Measurements from ENCODE around the gene GLI1.

DNA sequence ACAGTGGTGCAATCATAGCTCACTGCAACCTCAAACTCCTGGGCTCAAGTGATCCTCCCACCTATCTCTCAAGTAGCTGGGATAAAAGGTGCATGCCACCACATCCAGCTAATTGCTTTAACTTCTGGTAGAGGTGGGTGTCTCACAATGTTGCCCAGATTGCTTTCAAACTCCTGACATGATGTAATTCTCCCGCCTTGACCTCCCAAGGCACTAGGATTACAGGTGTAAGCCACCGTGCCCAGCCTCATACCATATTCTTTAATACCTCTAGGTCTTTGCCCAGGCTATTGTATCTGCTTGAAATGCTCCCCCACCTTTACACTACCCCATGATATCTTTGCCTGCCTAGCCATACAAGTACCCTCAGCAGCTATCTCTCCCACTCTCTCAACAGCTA lies 40.1 kb upstream of the GLI1 start:
- no peak for TF ChIP-seq POLR2AphosphoS5 (IDR thresholded peaks at IDR 0.05; ENCODE audit: low read depth)
- TF ChIP-seq, protein P1, sequence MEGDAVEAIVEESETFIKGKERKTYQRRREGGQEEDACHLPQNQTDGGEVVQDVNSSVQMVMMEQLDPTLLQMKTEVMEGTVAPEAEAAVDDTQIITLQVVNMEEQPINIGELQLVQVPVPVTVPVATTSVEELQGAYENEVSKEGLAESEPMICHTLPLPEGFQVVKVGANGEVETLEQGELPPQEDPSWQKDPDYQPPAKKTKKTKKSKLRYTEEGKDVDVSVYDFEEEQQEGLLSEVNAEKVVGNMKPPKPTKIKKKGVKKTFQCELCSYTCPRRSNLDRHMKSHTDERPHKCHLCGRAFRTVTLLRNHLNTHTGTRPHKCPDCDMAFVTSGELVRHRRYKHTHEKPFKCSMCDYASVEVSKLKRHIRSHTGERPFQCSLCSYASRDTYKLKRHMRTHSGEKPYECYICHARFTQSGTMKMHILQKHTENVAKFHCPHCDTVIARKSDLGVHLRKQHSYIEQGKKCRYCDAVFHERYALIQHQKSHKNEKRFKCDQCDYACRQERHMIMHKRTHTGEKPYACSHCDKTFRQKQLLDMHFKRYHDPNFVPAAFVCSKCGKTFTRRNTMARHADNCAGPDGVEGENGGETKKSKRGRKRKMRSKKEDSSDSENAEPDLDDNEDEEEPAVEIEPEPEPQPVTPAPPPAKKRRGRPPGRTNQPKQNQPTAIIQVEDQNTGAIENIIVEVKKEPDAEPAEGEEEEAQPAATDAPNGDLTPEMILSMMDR (IDR thresholded peaks at IDR 0.05; ENCODE audit: insufficient read depth, low read length), result no peak
